B cell (primary cell): ENCODE results near the gene MMRN2. TPM values are rescaled to one million over a fixed set of nuclear protein-coding genes. Genes with fewer than 3 reads are reported as not detected.

ENCODE experiments used
- ATAC-seq: fragments of 200-7000 bp; cut with Tn5 transposase; one replicate; pipeline ENCODE4 v1.10.0; 2021; ENCODE audit warnings: low read depth, mild to moderate bottlenecking, moderate number of reproducible peaks, moderate library complexity
- CTCF ChIA-PET: fragments of 350-600 bp; sonication (Branson Sonifier 250); formaldehyde crosslinking; loops from one replicate; lab custom pipeline; 2021; ENCODE audit warnings: antibody characterized with exemption, inconsistent platforms; lab: Charles Lee
- POLR2A ChIA-PET: fragments of 350-600 bp; sonication (Branson Sonifier 250); formaldehyde crosslinking; loops from one replicate; lab custom pipeline; 2021; ENCODE audit warnings: antibody characterized with exemption; lab: Charles Lee
- DNase-seq: peaks from one replicate; pipeline ENCODE4 v3.0.0; 2013
- H2AFZ ChIP-seq: 2 replicates; pipeline ENCODE4 v1.6.1; 2012; ENCODE audit warnings: mild to moderate bottlenecking, low read depth, low read length; ENCODE audit not compliant: insufficient read depth, poor library complexity, severe bottlenecking
- H3K27ac ChIP-seq, 2 donors: 1 replicate in 1 of 2; 2 replicates in 1 of 2; pipeline ENCODE4 v1.5.1; 2012 to 2013; ENCODE audit warnings: low read length in 2 of 2, mild to moderate bottlenecking in 2 of 2, moderate library complexity in 1 of 2
- H3K27me3 ChIP-seq, 4 experiments: fragments of 200-600 bp in 1 of 4; sonication (generic) in 1 of 4; replicated peaks in 1 of 4; 1 replicate in 2 of 4; 2 replicates in 2 of 4; pipeline versions ENCODE4 v1.6.1 to v1.7.0; 2013 to 2016; ENCODE audit warnings: low read length in 3 of 4, mild to moderate bottlenecking in 2 of 4, mixed read lengths in 1 of 4, moderate library complexity in 1 of 4; ENCODE audit not compliant: insufficient read depth in 4 of 4, control insufficient read depth in 3 of 4; ENCODE audit errors: control extremely low read depth in 1 of 4
- H3K36me3 ChIP-seq, 2 experiments: replicated peaks in 1 of 2; 1 replicate in 1 of 2; 2 replicates in 1 of 2; pipeline versions ENCODE4 v1.6.1 to v1.7.1; 2013; ENCODE audit warnings: low read length in 1 of 2; ENCODE audit not compliant: insufficient read depth in 2 of 2, control insufficient read depth in 1 of 2; ENCODE audit errors: control extremely low read depth in 1 of 2, extremely low read depth in 1 of 2
- H3K4me1 ChIP-seq, 2 donors: fragments of 200-600 bp in 1 of 2; sonication (generic) in 1 of 2; 1 replicate in 1 of 2; 2 replicates in 1 of 2; pipeline versions ENCODE4 v1.5.1 to v1.6.1; 2013 to 2017; ENCODE audit warnings: low read length in 2 of 2; ENCODE audit not compliant: control insufficient read depth in 2 of 2, insufficient read depth in 2 of 2
- H3K4me2 ChIP-seq: replicated peaks from 2 replicates; pipeline ENCODE3; 2012; ENCODE audit warnings: mild to moderate bottlenecking, low read depth, low read length; ENCODE audit not compliant: poor library complexity, severe bottlenecking
- H3K4me3 ChIP-seq, 5 experiments: fragments of 200-600 bp in 1 of 5; sonication (generic) in 1 of 5; 1 replicate in 3 of 5; 2 replicates in 2 of 5; pipeline versions ENCODE4 v1.5.1 to v1.7.0; 2011 to 2016; ENCODE audit warnings: low read length in 4 of 5, mild to moderate bottlenecking in 4 of 5, low read depth in 2 of 5, control low read depth in 1 of 5, moderate library complexity in 1 of 5; ENCODE audit not compliant: insufficient read depth in 1 of 5; ENCODE audit errors: control extremely low read depth in 1 of 5, extremely low read depth in 1 of 5
- H3K79me2 ChIP-seq: fragments of 200-600 bp; sonication (generic); one replicate; pipeline ENCODE4 v1.6.0; 2016; ENCODE audit warnings: low read length; ENCODE audit not compliant: control insufficient read depth, insufficient read depth
- H3K9ac ChIP-seq: fragments of 200-600 bp; sonication (generic); 2 replicates; pipeline ENCODE4 v1.6.1; 2017; ENCODE audit warnings: mild to moderate bottlenecking, low read length, moderate library complexity
- H3K9me3 ChIP-seq, 3 donors: one replicate each; pipeline versions ENCODE4 v1.6.1 to v1.7.1; 2013; ENCODE audit warnings: low read length in 2 of 3; ENCODE audit not compliant: control insufficient read depth in 2 of 3, insufficient read depth in 1 of 3; ENCODE audit errors: control extremely low read depth in 1 of 3
- H4K20me1 ChIP-seq: 2 replicates; pipeline ENCODE4 v1.6.0; 2012; ENCODE audit warnings: mild to moderate bottlenecking, low read length; ENCODE audit not compliant: insufficient read depth, control insufficient read depth, poor library complexity, severe bottlenecking
- H3K27ac Mint-ChIP-seq: one replicate; pipeline ENCODE4 v1.8.0; 2021; ENCODE audit warnings: mixed read lengths
- H3K27me3 Mint-ChIP-seq: one replicate; pipeline ENCODE4 v1.8.0; 2021; ENCODE audit warnings: mixed read lengths
- H3K4me1 Mint-ChIP-seq: one replicate; pipeline ENCODE4 v1.8.0; 2021; ENCODE audit warnings: mixed read lengths
- H3K4me3 Mint-ChIP-seq: one replicate; pipeline ENCODE4 v1.8.0; 2021; ENCODE audit warnings: mixed read lengths
- H3K9me3 Mint-ChIP-seq: one replicate; pipeline ENCODE4 v1.8.0; 2022; ENCODE audit warnings: mixed read lengths; ENCODE audit not compliant: insufficient read depth
- CTCF ChIP-seq: fragments of 200-600 bp; IDR thresholded peaks from one replicate; pipeline ENCODE4 v1.8.0; 2022; ENCODE audit warnings: antibody characterized with exemption, mild to moderate bottlenecking
- EZH2 ChIP-seq: IDR thresholded peaks from 2 replicates; pipeline ENCODE4 v1.6.1; 2012; ENCODE audit warnings: borderline replicate concordance, low read depth, mild to moderate bottlenecking, moderate library complexity, low read length; ENCODE audit not compliant: insufficient read depth, poor library complexity, severe bottlenecking
- WGBS: methylation state at CpG from one replicate; pipeline ENCODE4 v1.1.5; 2013; ENCODE audit warnings: missing lambda C conversion rate; ENCODE audit not compliant: insufficient coverage; 5-methylcytosine and 5-hydroxymethylcytosine counted together
- intact Hi-C: fragments of 100-400 bp; cut with micrococcal nuclease; formaldehyde crosslinking; loops from one replicate; pipeline ENCODE4 v1.10.0; 2022
- polyA plus RNA-seq: library from polyadenylated mRNA; depleted of rRNA; stranded (reverse); fragments of >200 nt; gene quantifications from 2 replicates; pipeline ENCODE4 v1.2.3, GENCODE V29; 2012
- total RNA-seq, 2 donors: library from RNA; stranded (reverse); fragments of 120-200 nt in 1 of 2; gene quantifications; 1 replicate in 1 of 2; 2 replicates in 1 of 2; pipeline versions ENCODE4 v1.2.3 to v1.2.4, GENCODE V29; 2013 to 2022

The MMRN2 gene
- total and polyA plus RNA-seq, 2 donors (not counting 1 experiment from before 2014, with no cell fraction given), result 1.0 to 1.1 TPM

GRCh38 chr10:86952106-86952505, 5.3 kb downstream of the MMRN2 start:
- CTCF ChIA-PET, result no interaction called here
- H3K27ac ChIP-seq, result no peak overlapping the region
- H3K27me3 ChIP-seq, result peaks cover 0 to 2% (median 0%) of the 10 kb centered on the region in 4 experiments
- Mint-ChIP-seq H3K27me3 (peaks cover under 1% of the 10 kb centered on the region), H3K4me1 (no peaks in the 10 kb centered on the region), H3K4me3 (no peak overlapping the region), H3K27ac (no peak overlapping the region), H3K9me3 (peaks cover 7% of the 10 kb centered on the region)
- no peaks in the 10 kb centered on the region for H3K4me1 ChIP-seq
- H3K9ac ChIP-seq, result no peak overlapping the region
- peaks cover 0 to 24% (median 6%) of the 10 kb centered on the region in 3 donors for H3K9me3 ChIP-seq
- no peaks in the 10 kb centered on the region for H3K36me3 ChIP-seq
- POLR2A ChIA-PET, result no interaction called here
- H2AFZ ChIP-seq, result no peak overlapping the region
- ATAC-seq (no peak), DNase-seq (no peak)
- no peak overlapping the region for H3K4me2 ChIP-seq
- intact Hi-C loops, result no loop called here
- no peaks in the 10 kb centered on the region for H4K20me1 ChIP-seq
- no peak overlapping the region for H3K4me3 ChIP-seq
- WGBS, result 92% methylated on average over 6 of the region's 7 CpGs
- no peaks in the 10 kb centered on the region for H3K79me2 ChIP-seq
- TF ChIP-seq EZH2 (no peak), CTCF (no peak)

GRCh38 chr10:86951184-86951761, 6.1 kb downstream of the MMRN2 start:
- Mint-ChIP-seq H3K27ac (no peak overlapping the region), H3K4me3 (no peak overlapping the region), H3K27me3 (peaks cover 7% of the 10 kb centered on the region), H3K9me3 (peaks cover 7% of the 10 kb centered on the region), H3K4me1 (no peaks in the 10 kb centered on the region)
- Histone ChIP-seq H3K9ac (no peak overlapping the region), H3K27ac (no peak overlapping the region), H3K9me3 (peaks cover 0 to 24% (median 6%) of the 10 kb centered on the region in 3 donors), H3K27me3 (peaks cover 0 to 10% (median 0%) of the 10 kb centered on the region in 4 experiments), H3K4me3 (no peak overlapping the region), H4K20me1 (no peaks in the 10 kb centered on the region), H3K4me1 (no peaks in the 10 kb centered on the region), H3K36me3 (no peaks in the 10 kb centered on the region), H2AFZ (no peak overlapping the region), H3K79me2 (no peaks in the 10 kb centered on the region), H3K4me2 (no peak overlapping the region)
- POLR2A ChIA-PET, result no interaction called here
- DNase-seq (no peak), ATAC-seq (no peak)
- CTCF ChIA-PET, result no interaction called here
- intact Hi-C loops, result no loop called here
- TF ChIP-seq EZH2, result no peak
- TF ChIP-seq CTCF, result no peak
